ENCODE results near the gene MAPK10. TPM values are rescaled to one million over a fixed set of nuclear protein-coding genes. Genes with fewer than 3 reads are reported as not detected.

MAPK10 gene
- total RNA-seq, 2 experiments from 2014 or later = 0.28 to 0.36 TPM

GRCh38 chr4:86357608-86358007 lies 2.2 kb downstream of the MAPK10 start:
- Mint-ChIP-seq H3K27ac (no peak overlapping the region), H3K4me3 (no peak overlapping the region), H3K27me3 (no peaks in the 10 kb centered on the region), H3K36me3 (ENCODE audit: low read depth) (no peaks in the 10 kb centered on the region), H3K4me1 (ENCODE audit: low read depth) (peaks cover 17% of the 10 kb centered on the region), H3K9me3 (no peaks in the 10 kb centered on the region)
- no peaks in the 10 kb centered on the region for H3K9me3 ChIP-seq (ENCODE audit: control insufficient read depth in 1 of 2, insufficient read depth in 1 of 2, low read length in 2 of 2)
- ATAC-seq (ENCODE audit: poor library complexity) = no peak
- H3K4me1 ChIP-seq (ENCODE audit: insufficient read depth, low read length) = peaks cover 6% of the 10 kb centered on the region
- H3K27ac ChIP-seq (ENCODE audit: low read depth in 1 of 2, low read length in 2 of 2) = no peak overlapping the region
- CTCF ChIA-PET = no interaction called here
- no peak for DNase-seq
- POLR2A ChIA-PET = no interaction called here
- no peak for TF ChIP-seq CTCF (IDR thresholded peaks at IDR 0.05)
- intact Hi-C loops (cut with DNase I, micrococcal nuclease) = no loop called here
- H3K27me3 ChIP-seq (ENCODE audit: control insufficient read depth in 1 of 2, insufficient read depth in 2 of 2, low read length in 2 of 2) = no peaks in the 10 kb centered on the region
- no peaks in the 10 kb centered on the region for H3K36me3 ChIP-seq (ENCODE audit: insufficient read depth, low read length)
- H3K4me3 ChIP-seq (ENCODE audit: low read length) = no peak overlapping the region

GRCh38 chr4:86356425-86357210 lies 3.2 kb downstream of the MAPK10 start:
- no peak for DNase-seq
- CTCF ChIA-PET = no interaction called here
- no peak overlapping the region for H3K4me3 ChIP-seq (ENCODE audit: low read length)

GRCh38 chr4:86354390-86354789 lies 5.5 kb downstream of the MAPK10 start:
- intact Hi-C loops (cut with DNase I, micrococcal nuclease) = no loop called here

More at GRCh38 chr4:86356425-86357210, 3.2 kb downstream of the MAPK10 start:
- intact Hi-C loops (cut with DNase I, micrococcal nuclease) = no loop called here
- peaks cover 6% of the 10 kb centered on the region for H3K4me1 ChIP-seq (ENCODE audit: insufficient read depth, low read length)
- POLR2A ChIA-PET = no interaction called here
- Mint-ChIP-seq H3K27ac (no peak overlapping the region), H3K4me3 (no peak overlapping the region), H3K36me3 (ENCODE audit: low read depth) (no peaks in the 10 kb centered on the region), H3K9me3 (no peaks in the 10 kb centered on the region), H3K4me1 (ENCODE audit: low read depth) (peaks cover 17% of the 10 kb centered on the region), H3K27me3 (no peaks in the 10 kb centered on the region)
- TF ChIP-seq CTCF (IDR thresholded peaks at IDR 0.05) = no peak
- H3K36me3 ChIP-seq (ENCODE audit: insufficient read depth, low read length) = no peaks in the 10 kb centered on the region
- H3K27me3 ChIP-seq (ENCODE audit: control insufficient read depth in 1 of 2, insufficient read depth in 2 of 2, low read length in 2 of 2) = no peaks in the 10 kb centered on the region
- ATAC-seq (ENCODE audit: poor library complexity) = no peak
- H3K27ac ChIP-seq (ENCODE audit: low read depth in 1 of 2, low read length in 2 of 2) = no peak overlapping the region
- no peaks in the 10 kb centered on the region for H3K9me3 ChIP-seq (ENCODE audit: control insufficient read depth in 1 of 2, insufficient read depth in 1 of 2, low read length in 2 of 2)

More at GRCh38 chr4:86354390-86354789, 5.5 kb downstream of the MAPK10 start:
- Mint-ChIP-seq H3K27ac (no peak overlapping the region), H3K4me3 (no peak overlapping the region), H3K36me3 (ENCODE audit: low read depth) (no peaks in the 10 kb centered on the region), H3K27me3 (no peaks in the 10 kb centered on the region), H3K9me3 (no peaks in the 10 kb centered on the region), H3K4me1 (ENCODE audit: low read depth) (peaks cover under 1% of the 10 kb centered on the region)
- H3K27ac ChIP-seq (ENCODE audit: low read depth in 1 of 2, low read length in 2 of 2) = no peak overlapping the region
- DNase-seq (no peak), ATAC-seq (ENCODE audit: poor library complexity) (no peak)
- H3K4me3 ChIP-seq (ENCODE audit: low read length) = no peak overlapping the region
- no peak for TF ChIP-seq CTCF (IDR thresholded peaks at IDR 0.05)
- H3K36me3 ChIP-seq (ENCODE audit: insufficient read depth, low read length) = no peaks in the 10 kb centered on the region
- H3K4me1 ChIP-seq (ENCODE audit: insufficient read depth, low read length) = no peaks in the 10 kb centered on the region
- ChIA-PET CTCF (no interaction called here), POLR2A (no interaction called here)
- no peaks in the 10 kb centered on the region for H3K27me3 ChIP-seq (ENCODE audit: control insufficient read depth in 1 of 2, insufficient read depth in 2 of 2, low read length in 2 of 2)
- H3K9me3 ChIP-seq (ENCODE audit: control insufficient read depth in 1 of 2, insufficient read depth in 1 of 2, low read length in 2 of 2) = no peaks in the 10 kb centered on the region
